ENCODE results near the gene CCDC33. TPM values are rescaled to one million over a fixed set of nuclear protein-coding genes. Genes with fewer than 3 reads are reported as not detected.
A peak's percentile ranks its signal among the peaks of the same experiment; 100 is the strongest.

The CCDC33 gene
- total RNA-seq, 3 donors from 2014 or later, result 0.22 TPM; not detected in 2

DNA sequence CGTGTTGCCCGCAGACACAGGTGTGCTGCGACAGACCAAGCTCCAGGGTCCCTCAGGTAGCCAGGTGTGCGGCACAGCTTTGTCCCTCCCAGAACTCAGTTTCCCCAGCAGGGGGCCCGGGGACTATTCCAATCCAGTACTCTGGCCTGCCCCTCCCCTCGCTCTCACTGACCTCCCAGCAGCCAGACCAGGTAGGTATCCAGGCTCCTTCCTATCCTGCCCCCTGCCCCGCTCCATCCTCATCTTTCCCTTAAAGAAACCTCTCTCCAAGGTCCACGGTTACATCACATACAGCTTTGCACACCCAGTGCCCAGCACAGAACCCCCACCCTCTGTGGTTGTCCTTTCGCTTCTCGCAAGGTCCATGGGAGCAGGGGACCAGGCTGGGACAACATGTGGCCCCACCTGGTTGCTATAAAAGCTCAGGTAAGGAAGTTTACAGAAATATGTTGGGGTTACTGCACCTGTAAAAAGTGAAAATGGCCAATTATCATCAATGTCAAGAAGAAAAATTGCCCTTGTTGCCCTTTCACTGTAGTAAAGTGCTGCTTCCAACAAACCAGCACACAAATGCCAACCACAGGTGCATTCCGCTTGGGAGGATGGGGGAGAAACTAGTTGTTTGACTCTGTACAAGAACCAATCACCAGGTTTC, 138.6 kb downstream of the CCDC33 start:
- DNase-seq (no peak), ATAC-seq (no peak)
- intact Hi-C loops (cut with DNase I, micrococcal nuclease), result loop anchor here in 1 of 2 donors (10.0 kb wide), 1 partner anchor 390 kb away; no protein-coding TSS in a partner anchor
- H3K4me1 ChIP-seq (ENCODE audit: low read depth), result peaks cover 11% of the 10 kb centered on the region
- H3K9me3 ChIP-seq, result no peaks in the 10 kb centered on the region
- H3K36me3 ChIP-seq (ENCODE audit: low read depth), result no peaks in the 10 kb centered on the region
- TF ChIP-seq, protein P1, sequence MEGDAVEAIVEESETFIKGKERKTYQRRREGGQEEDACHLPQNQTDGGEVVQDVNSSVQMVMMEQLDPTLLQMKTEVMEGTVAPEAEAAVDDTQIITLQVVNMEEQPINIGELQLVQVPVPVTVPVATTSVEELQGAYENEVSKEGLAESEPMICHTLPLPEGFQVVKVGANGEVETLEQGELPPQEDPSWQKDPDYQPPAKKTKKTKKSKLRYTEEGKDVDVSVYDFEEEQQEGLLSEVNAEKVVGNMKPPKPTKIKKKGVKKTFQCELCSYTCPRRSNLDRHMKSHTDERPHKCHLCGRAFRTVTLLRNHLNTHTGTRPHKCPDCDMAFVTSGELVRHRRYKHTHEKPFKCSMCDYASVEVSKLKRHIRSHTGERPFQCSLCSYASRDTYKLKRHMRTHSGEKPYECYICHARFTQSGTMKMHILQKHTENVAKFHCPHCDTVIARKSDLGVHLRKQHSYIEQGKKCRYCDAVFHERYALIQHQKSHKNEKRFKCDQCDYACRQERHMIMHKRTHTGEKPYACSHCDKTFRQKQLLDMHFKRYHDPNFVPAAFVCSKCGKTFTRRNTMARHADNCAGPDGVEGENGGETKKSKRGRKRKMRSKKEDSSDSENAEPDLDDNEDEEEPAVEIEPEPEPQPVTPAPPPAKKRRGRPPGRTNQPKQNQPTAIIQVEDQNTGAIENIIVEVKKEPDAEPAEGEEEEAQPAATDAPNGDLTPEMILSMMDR (IDR thresholded peaks at IDR 0.05), result no peak
- H3K4me3 ChIP-seq, result no peak overlapping the region

DNA sequence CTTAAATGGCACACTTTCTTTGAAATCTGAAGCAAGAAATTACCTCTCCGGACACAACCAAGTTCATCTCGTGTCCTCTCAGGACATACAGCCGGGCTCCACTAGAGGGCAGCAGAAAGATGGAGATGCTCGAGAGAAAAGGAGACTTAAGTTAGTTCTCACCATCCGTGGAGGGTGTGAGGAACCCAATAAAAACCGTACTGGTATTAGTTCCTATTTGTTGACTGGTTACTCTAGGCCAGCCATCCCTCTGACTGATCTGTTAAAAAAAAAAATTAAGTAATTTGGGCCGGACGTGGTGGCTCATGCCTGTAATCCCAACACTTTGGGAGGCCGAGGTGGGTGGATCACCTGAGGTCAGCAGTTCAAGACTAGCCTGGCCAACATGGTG, 139.2 kb downstream of the CCDC33 start:
- TF ChIP-seq, protein P1 (IDR thresholded peaks at IDR 0.05), result peak; percentile 80
- peak; percentile 61 for ATAC-seq
- intact Hi-C loops (cut with DNase I, micrococcal nuclease), result loop anchor here in 1 of 2 donors (10.0 kb wide), 1 partner anchor 390 kb away; no protein-coding TSS in a partner anchor

DNA sequence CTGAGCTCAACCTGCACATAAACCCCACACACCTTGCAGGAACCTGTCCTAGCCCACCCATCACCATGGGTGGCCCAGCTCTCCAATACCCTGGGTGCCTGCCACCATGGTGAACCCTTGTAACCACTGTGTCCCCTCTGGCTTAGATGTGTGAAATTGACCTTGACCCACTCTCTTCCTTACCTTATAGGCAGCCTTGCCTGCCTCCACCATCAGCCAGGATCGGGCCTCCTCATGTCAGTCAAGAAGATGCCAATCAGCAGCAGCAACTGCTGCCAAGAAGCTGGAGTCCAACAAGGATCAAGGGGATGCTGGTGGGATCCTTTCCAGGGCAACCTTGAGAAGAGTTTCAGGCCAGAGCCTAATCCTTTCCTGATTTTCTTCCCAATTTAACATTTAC, 140.1 kb downstream of the CCDC33 start:
- no peak overlapping the region for H3K4me3 ChIP-seq
- DNase-seq (no peak), ATAC-seq (no peak)
- peaks cover 11% of the 10 kb centered on the region for H3K4me1 ChIP-seq (ENCODE audit: low read depth)
- TF ChIP-seq, protein P1 (IDR thresholded peaks at IDR 0.05), result no peak
- no peaks in the 10 kb centered on the region for H3K36me3 ChIP-seq (ENCODE audit: low read depth)
- H3K9me3 ChIP-seq, result no peaks in the 10 kb centered on the region
- intact Hi-C loops (cut with DNase I, micrococcal nuclease), result loop anchor here in 1 of 2 donors (10.0 kb wide), 1 partner anchor 389 kb away; no protein-coding TSS in a partner anchor

More for the DNA sequence above, 139.2 kb downstream of the CCDC33 start:
- H3K9me3 ChIP-seq, result no peaks in the 10 kb centered on the region
- H3K4me1 ChIP-seq (ENCODE audit: low read depth), result peaks cover 11% of the 10 kb centered on the region
- H3K4me3 ChIP-seq, result no peak overlapping the region
- no peaks in the 10 kb centered on the region for H3K36me3 ChIP-seq (ENCODE audit: low read depth)
- peak in 2 of 3 donors; percentile 83 to 94 for DNase-seq

DNA sequence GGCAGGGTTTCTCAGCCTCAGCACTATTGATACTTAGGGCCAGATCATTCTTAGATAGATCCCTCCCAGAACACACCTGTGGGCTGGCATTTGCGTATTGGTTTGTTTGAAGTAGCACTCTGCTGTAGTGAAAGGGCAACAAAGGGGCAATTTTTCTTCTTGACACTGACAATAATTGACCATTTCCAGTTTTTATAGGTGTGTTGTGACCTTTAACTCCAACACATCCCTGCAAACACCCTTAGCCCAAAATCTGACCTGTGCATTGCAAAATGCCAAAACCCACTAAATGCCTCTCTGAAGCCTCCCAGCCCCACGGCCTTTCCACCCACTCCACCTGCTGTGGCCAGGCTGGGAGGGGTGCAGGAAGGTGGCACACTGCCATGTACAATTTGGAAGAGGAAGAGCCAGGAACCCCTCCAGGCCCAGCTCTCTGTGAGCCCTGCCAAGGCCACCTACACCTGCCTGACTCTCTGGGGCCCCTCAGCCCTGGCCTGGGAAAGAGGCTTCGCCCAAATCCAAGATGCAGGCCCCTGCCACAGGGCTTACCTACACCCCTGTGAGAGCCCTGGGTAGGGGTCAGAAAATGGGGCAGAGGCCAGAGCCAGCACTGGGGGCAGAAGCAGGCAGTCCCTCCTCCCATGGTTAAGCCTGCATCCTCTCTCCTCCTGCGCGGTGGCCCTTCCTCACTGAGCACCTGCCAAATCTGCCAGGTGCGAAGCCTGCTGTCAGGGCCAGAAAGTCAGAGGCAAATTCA, 140.9 kb downstream of the CCDC33 start:
- ATAC-seq (no peak), DNase-seq (peak in 1 of 3 donors; percentile 6)
- Histone ChIP-seq H3K36me3 (ENCODE audit: low read depth) (no peaks in the 10 kb centered on the region), H3K9me3 (no peaks in the 10 kb centered on the region), H3K4me3 (no peak overlapping the region), H3K4me1 (ENCODE audit: low read depth) (peaks cover 11% of the 10 kb centered on the region)
- TF ChIP-seq, protein P1 (IDR thresholded peaks at IDR 0.05), result no peak
- intact Hi-C loops (cut with DNase I, micrococcal nuclease), result loop anchor here in 1 of 2 donors (10.0 kb wide), 1 partner anchor 388 kb away; no protein-coding TSS in a partner anchor

DNA sequence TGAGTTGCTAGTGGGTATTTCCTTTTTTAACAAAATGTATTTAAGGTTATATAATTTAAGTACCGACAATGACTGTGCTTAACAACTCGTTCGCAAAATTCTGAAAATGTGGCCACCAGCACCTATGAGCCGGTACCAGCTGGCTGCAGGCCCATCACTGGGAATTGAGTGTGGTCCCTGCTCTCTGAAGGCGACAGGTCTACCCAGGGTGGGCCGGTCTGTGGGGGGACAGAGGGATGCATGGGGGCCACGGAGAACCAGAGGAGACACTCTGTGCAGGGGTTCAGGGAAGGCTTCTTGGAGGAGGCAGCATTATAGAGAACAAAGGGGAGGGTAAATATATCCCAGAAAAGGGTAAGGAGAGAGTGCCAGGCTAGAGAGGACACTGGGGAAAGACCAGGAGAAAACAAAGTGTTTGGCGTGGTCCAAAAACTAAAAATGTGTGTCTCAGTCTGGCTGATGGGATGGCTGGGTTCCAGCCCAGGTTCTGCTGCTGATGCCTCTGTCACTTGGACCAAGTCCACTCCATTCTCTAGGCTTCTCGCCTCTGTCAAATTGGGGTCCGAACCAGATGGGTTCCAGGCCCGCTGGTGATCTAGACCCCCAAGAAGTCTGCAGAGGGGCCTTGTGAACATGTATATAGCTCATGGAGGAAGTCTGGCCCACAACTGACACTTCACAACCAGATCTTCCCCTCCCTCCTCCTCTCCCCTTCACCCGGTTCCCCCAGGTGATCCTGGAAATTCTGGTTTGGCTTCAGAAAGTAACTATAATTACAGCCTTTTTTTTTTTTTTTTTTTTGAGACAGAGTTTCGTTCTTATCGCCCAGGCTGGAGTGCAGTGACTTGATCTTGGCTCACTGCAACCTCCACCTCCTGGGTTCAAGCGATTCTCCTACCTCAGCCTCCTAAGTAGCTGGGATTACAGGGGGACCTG, 142.0 kb downstream of the CCDC33 start:
- Histone ChIP-seq H3K9me3 (no peaks in the 10 kb centered on the region), H3K36me3 (ENCODE audit: low read depth) (no peaks in the 10 kb centered on the region), H3K4me3 (no peak overlapping the region), H3K4me1 (ENCODE audit: low read depth) (peaks cover 14% of the 10 kb centered on the region)
- intact Hi-C loops (cut with DNase I, micrococcal nuclease), result loop anchor here in 1 of 2 donors (10.0 kb wide), 1 partner anchor 387 kb away; no protein-coding TSS in a partner anchor
- TF ChIP-seq, protein P1 (IDR thresholded peaks at IDR 0.05), result no peak
- DNase-seq (peak in 1 of 3 donors; percentile 27), ATAC-seq (no peak)
